HG03520 (cell line): Measurements from ENCODE around the gene EPS8L2.

Experiments
- ATAC-seq: cut with Tn5 transposase; IDR thresholded peaks from one replicate; pipeline ENCODE4 v1.9.1; 2021; ENCODE audit warnings: mild to moderate bottlenecking, moderate library complexity; ENCODE audit not compliant: unreplicated experiment

The EPS8L2 gene

DNA sequence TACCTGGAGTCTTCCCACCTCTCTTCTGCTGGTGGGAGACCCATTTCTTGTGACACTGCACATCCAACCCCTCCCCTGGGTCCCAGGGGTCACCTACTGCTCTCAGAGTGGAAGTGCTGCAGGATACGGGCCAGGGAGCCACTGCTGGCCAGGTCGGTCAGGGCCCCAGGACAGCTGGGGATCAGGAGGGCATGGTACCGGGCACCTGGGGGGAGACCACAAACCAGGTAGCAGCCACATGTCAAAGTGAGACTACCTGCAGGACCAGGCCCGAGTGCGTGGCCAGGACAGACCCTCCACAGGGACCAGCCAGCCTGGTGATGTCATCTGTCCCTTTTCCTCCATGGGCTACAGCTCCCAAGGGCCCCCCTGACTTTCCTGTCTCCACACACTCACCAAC is 67.4 kb downstream of the EPS8L2 start:
- ATAC-seq = no peak

DNA sequence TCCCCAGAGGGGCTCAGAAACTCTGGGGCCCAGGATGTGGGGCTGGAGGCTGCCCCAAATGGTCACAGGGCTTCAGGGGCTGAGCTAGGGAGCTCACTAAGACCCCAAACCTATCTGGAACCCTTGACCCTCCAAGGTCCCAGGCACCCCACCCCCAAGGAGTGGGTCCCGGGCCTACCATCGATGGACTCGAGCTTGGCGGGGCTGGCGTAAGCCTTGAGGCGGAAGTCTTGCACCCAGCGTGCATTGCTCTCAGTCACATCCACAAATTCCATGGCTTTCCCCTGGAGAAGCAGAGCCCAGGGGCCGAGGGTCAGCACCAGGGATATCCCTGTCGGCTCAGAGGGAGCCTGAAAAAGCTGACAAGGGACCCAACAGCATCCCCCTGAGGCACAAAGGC is 67.8 kb downstream of the EPS8L2 start:
- ATAC-seq = no peak

DNA sequence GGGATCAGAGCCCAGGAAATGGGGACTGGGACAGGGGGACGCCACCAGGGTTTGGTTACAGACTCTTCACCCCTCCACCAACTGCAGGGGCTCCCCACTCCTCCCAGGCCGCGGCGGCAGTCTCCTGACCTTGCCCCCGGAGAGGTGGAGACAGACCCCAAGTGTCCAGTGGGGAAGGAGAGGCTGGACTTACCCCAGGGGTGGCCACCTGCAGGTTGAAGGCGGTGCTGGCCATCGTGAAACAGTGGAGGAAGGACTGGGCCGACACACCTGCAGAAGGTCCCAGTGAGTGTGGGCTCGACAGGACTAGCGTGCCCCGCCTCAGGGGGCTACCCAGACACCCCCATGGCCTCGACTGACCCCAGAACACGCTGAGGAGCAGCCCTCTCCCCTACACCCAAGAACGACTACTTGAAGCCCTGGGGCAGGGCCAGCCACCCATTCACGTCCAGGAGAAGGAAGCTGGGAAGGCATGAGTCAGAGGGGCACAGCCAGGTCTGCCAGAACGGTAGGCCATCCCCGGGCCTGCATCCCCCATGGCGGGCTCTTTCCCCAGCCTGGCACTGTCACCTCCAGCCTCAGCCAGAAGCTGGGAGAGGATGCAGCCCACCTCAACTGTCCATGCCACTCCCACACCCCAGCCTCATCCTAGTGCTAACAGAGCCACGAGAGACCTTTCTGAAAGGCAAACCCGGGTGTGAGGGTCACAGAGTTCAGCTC is 69.0 kb downstream of the EPS8L2 start:
- ATAC-seq = no peak

DNA sequence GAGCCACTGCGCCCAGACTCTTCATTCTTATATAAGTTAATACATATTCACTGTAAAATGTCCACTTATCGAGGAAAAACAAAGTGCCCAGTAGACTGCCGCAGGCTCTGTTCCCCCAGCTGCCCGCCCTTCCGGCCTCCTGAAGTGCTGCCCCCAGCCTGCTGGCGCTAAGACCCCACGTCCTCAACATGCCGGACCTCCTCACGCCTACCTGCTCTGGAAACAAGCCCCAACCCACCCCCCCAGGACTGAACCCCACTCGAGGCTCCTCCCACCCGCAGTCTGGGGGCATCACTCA is 70.2 kb downstream of the EPS8L2 start:
- no peak for ATAC-seq

DNA sequence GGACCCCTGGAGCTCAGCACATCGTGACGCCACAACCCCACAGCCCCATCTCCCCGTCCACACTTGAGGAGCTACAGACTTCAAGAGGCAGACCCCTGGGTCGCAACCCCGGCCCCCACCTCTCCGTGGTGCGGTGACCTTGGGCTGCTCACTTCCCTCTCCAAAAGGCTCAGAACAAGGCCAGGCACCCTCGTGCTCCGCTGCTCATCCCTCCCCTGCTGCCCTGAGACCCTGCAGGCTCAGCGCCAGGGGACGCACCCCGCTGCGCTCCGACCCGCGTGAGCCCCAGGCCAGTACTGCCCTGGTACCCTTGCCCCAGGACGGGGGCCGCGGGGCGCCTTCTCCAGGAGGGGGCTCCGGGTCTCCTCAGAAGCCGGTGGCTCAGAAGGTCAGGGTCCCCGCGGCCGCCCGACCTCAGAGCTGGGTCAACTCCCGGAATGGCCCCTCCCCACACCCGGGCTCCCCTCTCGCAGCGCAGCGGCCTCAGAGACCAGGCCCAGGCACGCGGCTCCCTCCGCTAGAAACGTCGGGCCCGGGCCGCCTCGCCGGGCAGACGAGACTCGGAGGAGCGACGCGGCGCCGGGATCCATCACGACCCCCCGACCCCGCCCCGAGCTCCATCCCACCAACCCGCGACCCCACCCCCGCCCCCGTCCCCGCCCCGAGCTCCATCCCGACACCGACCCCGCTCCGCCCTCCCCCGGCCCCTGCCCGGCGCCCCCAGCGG is 70.7 kb downstream of the EPS8L2 start:
- peak; percentile 21 for ATAC-seq
